Upper lobe of left lung (tissue), 4 donors: ENCODE measurements around the gene CHRNB1.
A peak's percentile ranks its signal among the peaks of the same experiment; 100 is the strongest.

ENCODE experiments used
- EP300 ChIP-seq, 4 donors: sonication (generic); formaldehyde crosslinking; IDR thresholded peaks; one replicate each; pipeline ENCODE4 v1.5.1; 2017; ENCODE audit warnings: antibody characterized with exemption in 4 of 4, control low read depth in 2 of 4
- POLR2A ChIP-seq, 4 donors: fragments of 450-650 bp; IDR thresholded peaks; one replicate each; pipeline ENCODE4 v1.5.1; 2016 to 2017; ENCODE audit warnings: antibody characterized with exemption in 4 of 4, mild to moderate bottlenecking in 2 of 4
- POLR2AphosphoS5 ChIP-seq, 2 donors: sonication (generic); formaldehyde crosslinking; IDR thresholded peaks; one replicate each; pipeline ENCODE4 v1.5.1; 2017; ENCODE audit warnings: antibody characterized with exemption in 2 of 2
- TF ChIP-seq, protein P1 (sequence below), 6 experiments: fragments of 450-650 bp in 4 of 6; fragments of 200-600 bp in 2 of 6; sonication (generic) in 2 of 6; IDR thresholded peaks; one replicate each; pipeline ENCODE4 v1.5.1; 2016 to 2019; ENCODE audit warnings: antibody characterized with exemption in 6 of 6

DNA sequence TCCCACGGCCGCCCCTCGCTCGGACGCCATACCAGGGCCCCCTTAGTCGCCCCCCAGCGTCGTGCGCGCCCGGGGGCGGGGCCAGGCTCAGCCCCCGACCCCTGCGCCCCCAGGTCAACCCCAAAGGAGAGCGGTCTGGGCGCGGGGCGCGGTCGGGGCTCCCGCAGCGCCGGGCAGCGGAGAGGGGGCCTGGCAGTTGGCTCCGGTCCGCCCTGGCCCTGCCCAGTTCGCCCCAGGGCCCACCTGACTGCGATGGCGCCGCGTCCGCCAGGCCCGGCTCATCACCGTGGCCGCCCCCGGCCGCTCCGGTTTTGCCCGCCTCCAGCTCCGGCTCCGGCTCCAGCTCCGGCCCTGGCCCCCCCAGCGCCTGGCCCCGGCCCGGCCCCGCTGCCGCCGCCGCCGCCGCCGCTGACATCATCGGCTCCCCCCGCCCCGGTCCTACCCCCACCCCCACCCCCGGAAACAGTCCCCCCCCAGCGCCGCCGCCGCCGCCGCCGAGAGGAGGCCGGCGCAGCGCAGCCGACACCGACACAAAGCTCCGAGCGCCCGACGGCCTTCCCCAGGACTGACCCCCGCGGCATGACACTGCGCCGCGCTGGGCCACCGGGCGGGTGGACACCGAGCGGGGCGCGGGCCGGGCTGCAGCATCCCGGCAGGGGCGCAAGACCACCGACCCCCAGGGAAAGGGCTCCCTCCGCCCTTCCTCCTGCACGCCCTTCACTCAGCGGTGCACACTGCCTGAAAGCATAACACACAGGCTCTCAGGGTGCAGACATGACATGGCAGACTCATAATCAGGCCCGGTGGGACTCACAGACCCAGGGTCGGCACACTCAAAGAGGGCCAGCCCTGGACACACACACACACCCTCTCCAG lies 34.6 kb downstream of the CHRNB1 start, which contains the start of gene ZBTB4:
- TF ChIP-seq, protein P1, sequence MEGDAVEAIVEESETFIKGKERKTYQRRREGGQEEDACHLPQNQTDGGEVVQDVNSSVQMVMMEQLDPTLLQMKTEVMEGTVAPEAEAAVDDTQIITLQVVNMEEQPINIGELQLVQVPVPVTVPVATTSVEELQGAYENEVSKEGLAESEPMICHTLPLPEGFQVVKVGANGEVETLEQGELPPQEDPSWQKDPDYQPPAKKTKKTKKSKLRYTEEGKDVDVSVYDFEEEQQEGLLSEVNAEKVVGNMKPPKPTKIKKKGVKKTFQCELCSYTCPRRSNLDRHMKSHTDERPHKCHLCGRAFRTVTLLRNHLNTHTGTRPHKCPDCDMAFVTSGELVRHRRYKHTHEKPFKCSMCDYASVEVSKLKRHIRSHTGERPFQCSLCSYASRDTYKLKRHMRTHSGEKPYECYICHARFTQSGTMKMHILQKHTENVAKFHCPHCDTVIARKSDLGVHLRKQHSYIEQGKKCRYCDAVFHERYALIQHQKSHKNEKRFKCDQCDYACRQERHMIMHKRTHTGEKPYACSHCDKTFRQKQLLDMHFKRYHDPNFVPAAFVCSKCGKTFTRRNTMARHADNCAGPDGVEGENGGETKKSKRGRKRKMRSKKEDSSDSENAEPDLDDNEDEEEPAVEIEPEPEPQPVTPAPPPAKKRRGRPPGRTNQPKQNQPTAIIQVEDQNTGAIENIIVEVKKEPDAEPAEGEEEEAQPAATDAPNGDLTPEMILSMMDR (IDR thresholded peaks at IDR 0.05) = no peak
- TF ChIP-seq POLR2A (IDR thresholded peaks at IDR 0.05) (peak in 3 of 4 donors; percentile 58 to 81 (median 75)), POLR2AphosphoS5 (IDR thresholded peaks at IDR 0.05) (peak; percentile 18 to 69), EP300 (IDR thresholded peaks at IDR 0.05) (no peak)
